Measurements from ENCODE around the gene KASH5. TPM values are rescaled to one million over a fixed set of nuclear protein-coding genes. Genes with fewer than 3 reads are reported as not detected.

The KASH5 gene
- total RNA-seq, 1 experiment from 2014 or later = not detected

DNA sequence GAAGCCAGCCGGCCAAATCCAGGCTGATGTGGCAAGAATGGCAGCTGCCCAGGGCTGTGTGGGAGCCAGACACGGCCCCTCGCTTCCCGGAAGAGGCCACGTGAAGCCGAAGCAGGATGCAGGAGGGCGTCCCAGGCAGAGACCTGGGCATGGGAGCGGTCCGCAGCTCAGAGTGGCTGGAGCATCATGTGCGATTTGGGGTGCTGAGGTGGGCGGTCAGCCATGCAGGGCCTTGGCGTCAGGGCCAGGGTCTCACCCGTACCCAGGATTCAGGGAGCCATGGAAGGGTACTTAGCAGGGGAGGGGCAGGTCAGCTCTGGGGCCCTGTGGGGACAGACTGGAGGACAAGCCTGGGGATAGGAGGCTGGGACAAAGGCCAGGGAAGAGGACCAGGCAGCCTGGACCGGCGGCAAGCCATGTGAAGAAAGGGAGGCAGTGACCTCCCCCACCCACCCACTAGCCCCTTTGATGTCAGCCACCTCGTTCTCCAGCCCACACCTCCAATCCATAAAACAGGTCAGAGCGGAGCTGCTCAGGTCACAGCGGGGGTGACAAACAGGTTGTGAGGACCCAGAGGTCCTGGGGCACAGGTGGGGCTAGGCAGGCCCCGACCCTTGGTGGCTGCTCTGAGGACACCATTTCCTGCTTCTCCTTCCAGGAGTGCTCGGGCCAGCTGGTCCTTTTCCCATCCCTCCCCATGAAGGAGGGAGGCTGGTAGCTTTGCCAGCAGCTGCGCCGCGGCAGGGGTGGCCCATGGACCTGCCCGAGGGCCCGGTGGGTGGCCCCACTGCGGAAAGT is 2.3 kb downstream of the KASH5 start:
- Mint-ChIP-seq H3K9me3 (ENCODE audit: low read depth, unreplicated experiment) (no peaks in the 10 kb centered on the region), H3K27ac (ENCODE audit: unreplicated experiment) (no peak overlapping the region), H3K36me3 (ENCODE audit: insufficient read depth, unreplicated experiment) (no peaks in the 10 kb centered on the region), H3K4me3 (ENCODE audit: low read depth, unreplicated experiment) (no peak overlapping the region), H3K27me3 (ENCODE audit: unreplicated experiment) (peaks cover 69% of the 10 kb centered on the region), H3K4me1 (ENCODE audit: low read depth, unreplicated experiment) (peaks cover 9% of the 10 kb centered on the region)
- intact Hi-C loops (cut with micrococcal nuclease; ENCODE audit: unreplicated experiment) = loop anchor here (5.0 kb wide), 2 partner anchors 37 to 182 kb away; partner anchors contain the start of gene GFY
- DNase-seq = no peak
- CTCF ChIA-PET = interaction anchor here (0.6 to 0.7 kb wide), 3 partner anchors 17 to 285 kb away, joined by 3 to 4 read pairs (median 3); no protein-coding TSS in a partner anchor
- no TSS peak for BruUV-seq (replicated peaks)
- TF ChIP-seq, protein P1, sequence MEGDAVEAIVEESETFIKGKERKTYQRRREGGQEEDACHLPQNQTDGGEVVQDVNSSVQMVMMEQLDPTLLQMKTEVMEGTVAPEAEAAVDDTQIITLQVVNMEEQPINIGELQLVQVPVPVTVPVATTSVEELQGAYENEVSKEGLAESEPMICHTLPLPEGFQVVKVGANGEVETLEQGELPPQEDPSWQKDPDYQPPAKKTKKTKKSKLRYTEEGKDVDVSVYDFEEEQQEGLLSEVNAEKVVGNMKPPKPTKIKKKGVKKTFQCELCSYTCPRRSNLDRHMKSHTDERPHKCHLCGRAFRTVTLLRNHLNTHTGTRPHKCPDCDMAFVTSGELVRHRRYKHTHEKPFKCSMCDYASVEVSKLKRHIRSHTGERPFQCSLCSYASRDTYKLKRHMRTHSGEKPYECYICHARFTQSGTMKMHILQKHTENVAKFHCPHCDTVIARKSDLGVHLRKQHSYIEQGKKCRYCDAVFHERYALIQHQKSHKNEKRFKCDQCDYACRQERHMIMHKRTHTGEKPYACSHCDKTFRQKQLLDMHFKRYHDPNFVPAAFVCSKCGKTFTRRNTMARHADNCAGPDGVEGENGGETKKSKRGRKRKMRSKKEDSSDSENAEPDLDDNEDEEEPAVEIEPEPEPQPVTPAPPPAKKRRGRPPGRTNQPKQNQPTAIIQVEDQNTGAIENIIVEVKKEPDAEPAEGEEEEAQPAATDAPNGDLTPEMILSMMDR (IDR thresholded peaks at IDR 0.05; ENCODE audit: unreplicated experiment) = no peak

DNA sequence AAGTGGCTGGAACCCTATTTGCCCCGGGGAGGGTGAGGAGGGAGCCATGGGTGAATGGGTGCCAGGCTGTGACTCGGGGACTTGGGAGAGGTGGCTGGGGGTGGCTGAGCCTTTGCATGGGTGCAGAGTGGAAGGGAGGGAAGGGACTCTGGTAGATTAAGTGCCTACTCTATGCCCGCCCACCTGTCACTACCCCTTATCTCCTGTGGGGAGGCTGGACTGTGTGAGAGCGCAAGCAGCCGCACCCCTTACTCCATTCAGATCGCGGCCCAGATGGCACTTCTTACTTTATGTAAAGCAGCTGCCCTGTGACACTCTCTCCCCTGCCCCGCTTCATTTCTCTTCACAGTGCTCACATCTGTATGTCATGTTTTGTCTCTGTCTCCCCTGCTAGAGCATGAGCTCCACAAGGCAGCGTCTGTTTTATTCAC is 2.9 kb downstream of the KASH5 start:
- TF ChIP-seq, protein P1 (IDR thresholded peaks at IDR 0.05; ENCODE audit: unreplicated experiment) = no peak
- intact Hi-C loops (cut with micrococcal nuclease; ENCODE audit: unreplicated experiment) = loop anchor here (5.0 kb wide), 2 partner anchors 36 to 181 kb away; partner anchors contain the start of gene GFY

DNA sequence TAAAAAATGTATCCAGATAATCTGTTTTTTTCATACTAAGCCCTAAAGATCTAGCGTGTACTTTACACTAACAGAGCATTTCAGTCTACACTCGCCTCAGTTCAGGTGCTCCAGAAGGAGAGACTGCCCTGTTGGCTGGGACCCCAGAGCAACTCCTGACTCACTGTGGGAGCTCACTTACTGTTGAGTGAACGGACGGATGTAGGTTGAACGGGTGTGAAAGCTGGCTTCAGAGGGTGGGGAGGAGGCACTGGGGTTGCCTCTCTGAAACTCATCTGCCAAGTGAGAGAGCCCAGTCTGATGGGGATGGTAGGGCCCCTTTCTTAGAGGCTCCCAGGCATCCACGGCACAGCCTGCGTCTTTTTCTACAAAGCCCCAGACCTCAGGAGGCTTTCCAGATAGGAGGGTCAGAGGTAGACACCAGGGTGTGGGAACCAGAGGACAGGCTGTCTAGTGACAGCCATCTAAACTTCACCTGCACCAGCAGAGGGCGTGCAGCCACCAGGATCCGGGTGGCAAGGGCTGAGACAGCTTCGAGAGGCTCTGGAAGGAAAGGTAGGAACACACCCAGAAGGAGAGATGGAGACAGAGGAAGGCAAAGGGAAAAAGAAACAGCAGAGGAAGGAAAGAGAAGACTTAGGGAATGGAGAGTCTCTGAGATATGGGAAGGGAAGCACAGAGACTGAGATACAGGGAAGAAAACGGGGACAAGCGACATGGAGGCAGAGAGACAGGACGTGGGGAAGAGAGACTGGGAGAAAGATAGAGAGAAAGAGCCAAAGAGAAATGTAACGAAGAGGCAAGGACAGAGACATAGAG is 3.7 kb downstream of the KASH5 start:
- peak; percentile 87 for DNase-seq
- no peak overlapping the region for H3K27ac Mint-ChIP-seq (ENCODE audit: unreplicated experiment)
- no TSS peak for BruUV-seq (replicated peaks)
- TF ChIP-seq, protein P1 (IDR thresholded peaks at IDR 0.05; ENCODE audit: unreplicated experiment) = peak; percentile 85
- H3K36me3 Mint-ChIP-seq (ENCODE audit: insufficient read depth, unreplicated experiment) = no peaks in the 10 kb centered on the region
- no peak overlapping the region for H3K4me3 Mint-ChIP-seq (ENCODE audit: low read depth, unreplicated experiment)
- peaks cover 9% of the 10 kb centered on the region for H3K4me1 Mint-ChIP-seq (ENCODE audit: low read depth, unreplicated experiment)
- H3K27me3 Mint-ChIP-seq (ENCODE audit: unreplicated experiment) = peaks cover 83% of the 10 kb centered on the region
- H3K9me3 Mint-ChIP-seq (ENCODE audit: low read depth, unreplicated experiment) = no peaks in the 10 kb centered on the region
- intact Hi-C loops (cut with micrococcal nuclease; ENCODE audit: unreplicated experiment) = loop anchor here (1.0 to 5.0 kb wide), 3 partner anchors 36 to 181 kb away; partner anchors contain the start of gene GFY
- CTCF ChIA-PET = interaction anchor here (0.5 to 1.5 kb wide), 5 partner anchors 8 to 82 kb away, joined by 3 to 10 read pairs (median 3); partner anchors contain the start of gene FLT3LG

More for the DNA sequence above, 2.9 kb downstream of the KASH5 start:
- no peak overlapping the region for H3K4me3 Mint-ChIP-seq (ENCODE audit: low read depth, unreplicated experiment)
- no peaks in the 10 kb centered on the region for H3K36me3 Mint-ChIP-seq (ENCODE audit: insufficient read depth, unreplicated experiment)
- H3K27me3 Mint-ChIP-seq (ENCODE audit: unreplicated experiment) = peaks cover 75% of the 10 kb centered on the region
- H3K4me1 Mint-ChIP-seq (ENCODE audit: low read depth, unreplicated experiment) = peaks cover 9% of the 10 kb centered on the region
- DNase-seq = no peak
- CTCF ChIA-PET = interaction anchor here (0.6 to 1.5 kb wide), 5 partner anchors 16 to 284 kb away, joined by 3 to 10 read pairs (median 4); no protein-coding TSS in a partner anchor
- H3K9me3 Mint-ChIP-seq (ENCODE audit: low read depth, unreplicated experiment) = no peaks in the 10 kb centered on the region
- no peak overlapping the region for H3K27ac Mint-ChIP-seq (ENCODE audit: unreplicated experiment)
- BruUV-seq (replicated peaks) = no TSS peak

DNA sequence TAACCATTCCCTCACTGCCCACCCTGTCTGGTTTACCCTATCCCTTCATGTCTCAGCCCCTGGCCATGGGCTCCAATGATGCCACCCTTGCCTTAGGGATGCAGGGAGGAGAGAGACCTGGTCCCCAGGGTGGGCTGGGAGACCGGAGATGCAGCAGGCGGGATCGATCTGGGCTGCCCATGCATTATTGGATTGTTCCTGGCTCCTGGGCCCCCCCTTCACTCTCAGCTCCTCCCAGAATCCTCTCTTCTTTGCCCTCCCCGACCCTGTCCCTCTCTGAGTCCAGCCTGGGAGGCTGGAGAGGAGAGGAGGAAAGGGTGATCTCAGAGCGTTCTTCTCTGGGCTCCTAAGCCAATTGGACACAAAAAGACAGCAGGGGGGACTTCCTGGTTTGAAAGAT is 5.8 kb downstream of the KASH5 start:
- Mint-ChIP-seq H3K9me3 (ENCODE audit: low read depth, unreplicated experiment) (no peaks in the 10 kb centered on the region), H3K27me3 (ENCODE audit: unreplicated experiment) (peaks cover 92% of the 10 kb centered on the region), H3K27ac (ENCODE audit: unreplicated experiment) (no peak overlapping the region), H3K4me1 (ENCODE audit: low read depth, unreplicated experiment) (peaks cover 9% of the 10 kb centered on the region), H3K4me3 (ENCODE audit: low read depth, unreplicated experiment) (no peak overlapping the region), H3K36me3 (ENCODE audit: insufficient read depth, unreplicated experiment) (no peaks in the 10 kb centered on the region)
- intact Hi-C loops (cut with micrococcal nuclease; ENCODE audit: unreplicated experiment) = loop anchor here (5.0 kb wide), 2 partner anchors 33 to 178 kb away; partner anchors contain the start of gene GFY
- CTCF ChIA-PET = interaction anchor here (0.5 kb wide), 1 partner anchor 75 kb away, joined by 4 read pairs; no protein-coding TSS in a partner anchor
- TF ChIP-seq, protein P1 (IDR thresholded peaks at IDR 0.05; ENCODE audit: unreplicated experiment) = no peak
- no TSS peak for BruUV-seq (replicated peaks)
- DNase-seq = no peak
